H9 (cell line): ENCODE measurements around the gene LIMA1. TPM values are rescaled to one million over a fixed set of nuclear protein-coding genes. Genes with fewer than 3 reads are reported as not detected.
"Not testable (repeated sequence)": the region's sequence is repeated elsewhere in the genome, so short reads cannot be mapped to it uniquely, and the experiment has no call there.

Experiments used
- DNase-seq: peaks from one replicate; pipeline ENCODE4 v3.0.0-alpha.2; 2017
- H2AFZ ChIP-seq: one replicate; pipeline ENCODE4 v1.6.1; 2013; ENCODE audit warnings: mild to moderate bottlenecking, low read length, control low read depth, moderate library complexity
- H2AK5ac ChIP-seq: 2 replicates; pipeline ENCODE4 v1.6.1; 2013; ENCODE audit warnings: low read length, control low read depth, mixed read lengths; ENCODE audit not compliant: insufficient read length
- H2BK120ac ChIP-seq: one replicate; pipeline ENCODE4 v1.6.1; 2013; ENCODE audit warnings: low read depth, mild to moderate bottlenecking, low read length, control low read depth, inconsistent platforms; ENCODE audit not compliant: poor library complexity, severe bottlenecking
- H2BK12ac ChIP-seq: 2 replicates; pipeline ENCODE4 v1.6.1; 2013; ENCODE audit warnings: low read length, control low read depth, mixed read lengths, low read depth; ENCODE audit not compliant: insufficient read length
- H2BK15ac ChIP-seq: 2 replicates; pipeline ENCODE4 v1.6.1; 2013; ENCODE audit warnings: low read depth, low read length, control low read depth
- H2BK20ac ChIP-seq: one replicate; pipeline ENCODE4 v1.6.1; 2013; ENCODE audit warnings: low read depth, mild to moderate bottlenecking, low read length, control low read depth, inconsistent platforms; ENCODE audit not compliant: poor library complexity, severe bottlenecking
- H2BK5ac ChIP-seq: 2 replicates; pipeline ENCODE4 v1.6.1; 2013; ENCODE audit warnings: low read length, control low read depth, mixed read lengths; ENCODE audit not compliant: insufficient read length
- H3K14ac ChIP-seq: 2 replicates; pipeline ENCODE4 v1.6.1; 2013; ENCODE audit warnings: low read length, control low read depth; ENCODE audit not compliant: insufficient read depth
- H3K18ac ChIP-seq: 2 replicates; pipeline ENCODE4 v1.6.1; 2013; ENCODE audit warnings: low read depth, mild to moderate bottlenecking, mixed read lengths, low read length, control low read depth; ENCODE audit not compliant: insufficient read length
- H3K23ac ChIP-seq: 2 replicates; pipeline ENCODE4 v1.6.1; 2013; ENCODE audit warnings: low read length, control low read depth, mixed read lengths, low read depth; ENCODE audit not compliant: insufficient read length
- H3K23me2 ChIP-seq: 2 replicates; pipeline ENCODE4 v1.6.1; 2013; ENCODE audit warnings: low read depth, mild to moderate bottlenecking, mixed read lengths, low read length, control low read depth; ENCODE audit not compliant: insufficient read length, poor library complexity, severe bottlenecking
- H3K27ac ChIP-seq: 2 replicates; pipeline ENCODE4 v1.5.1; 2013; ENCODE audit warnings: low read length, control low read depth, mixed read lengths, low read depth; ENCODE audit not compliant: insufficient read length
- H3K27me3 ChIP-seq: 2 replicates; pipeline ENCODE4 v1.6.1; 2013; ENCODE audit warnings: low read length, control low read depth, inconsistent platforms; ENCODE audit not compliant: insufficient read depth
- H3K4ac ChIP-seq: 2 replicates; pipeline ENCODE4 v1.6.1; 2013; ENCODE audit warnings: low read depth, mild to moderate bottlenecking, control low read depth, inconsistent platforms, low read length, moderate library complexity
- H3K4me1 ChIP-seq: 2 replicates; pipeline ENCODE4 v1.6.1; 2013; ENCODE audit warnings: low read length, control low read depth, inconsistent platforms; ENCODE audit not compliant: insufficient read depth
- H3K4me2 ChIP-seq: 2 replicates; pipeline ENCODE4 v1.6.1; 2013; ENCODE audit warnings: low read length, control low read depth, mixed read lengths; ENCODE audit not compliant: insufficient read length, insufficient read depth
- H3K56ac ChIP-seq: 2 replicates; pipeline ENCODE4 v1.6.1; 2013; ENCODE audit warnings: low read depth, mild to moderate bottlenecking, mixed read lengths, low read length, control low read depth; ENCODE audit not compliant: insufficient read length
- H3K79me1 ChIP-seq: 2 replicates; pipeline ENCODE4 v1.6.1; 2013; ENCODE audit warnings: low read depth, mild to moderate bottlenecking, moderate library complexity, low read length, control low read depth, inconsistent platforms; ENCODE audit not compliant: insufficient read depth, poor library complexity, severe bottlenecking
- H3K79me2 ChIP-seq: 2 replicates; pipeline ENCODE4 v1.6.1; 2013; ENCODE audit warnings: low read length, control low read depth, inconsistent platforms; ENCODE audit not compliant: insufficient read depth
- H3K9ac ChIP-seq: 2 replicates; pipeline ENCODE4 v1.6.1; 2013; ENCODE audit warnings: low read length, control low read depth, mixed read lengths; ENCODE audit not compliant: insufficient read length; ENCODE audit errors: extremely low read depth
- H3K9me3 ChIP-seq: one replicate; pipeline ENCODE4 v1.6.1; 2013; ENCODE audit warnings: low read depth, low read length, inconsistent platforms; ENCODE audit not compliant: control insufficient read depth
- H3T11ph ChIP-seq: one replicate; pipeline ENCODE4 v1.6.1; 2013; ENCODE audit warnings: mild to moderate bottlenecking, low read length, control low read depth, inconsistent platforms
- H4K20me1 ChIP-seq: one replicate; pipeline ENCODE4 v1.6.1; 2013; ENCODE audit not compliant: control insufficient read depth, insufficient read length, insufficient read depth
- H4K5ac ChIP-seq: 2 replicates; pipeline ENCODE4 v1.6.1; 2013; ENCODE audit warnings: low read depth, mild to moderate bottlenecking, mixed read lengths, low read length, control low read depth; ENCODE audit not compliant: insufficient read length
- H4K8ac ChIP-seq: replicated peaks from 2 replicates; pipeline ENCODE4 v1.6.1; 2013; ENCODE audit warnings: low read length, control low read depth, mixed read lengths, low read depth; ENCODE audit not compliant: insufficient read length
- H4K91ac ChIP-seq: 2 replicates; pipeline ENCODE4 v1.6.1; 2013; ENCODE audit warnings: low read depth, mild to moderate bottlenecking, moderate library complexity, mixed read lengths, low read length, control low read depth; ENCODE audit not compliant: insufficient read length
- H3K27ac Mint-ChIP-seq, 3 experiments: 2 replicates in 2 of 3; 3 replicates in 1 of 3; pipeline ENCODE4 v1.8.0; 2020 to 2021; ENCODE audit warnings: mixed read lengths in 3 of 3, mild to moderate bottlenecking in 1 of 3, moderate library complexity in 1 of 3
- H3K27me3 Mint-ChIP-seq: 2 replicates; pipeline ENCODE4 v1.8.0; 2021; ENCODE audit warnings: low read depth, mild to moderate bottlenecking, moderate library complexity, mixed read lengths
- H3K36me3 Mint-ChIP-seq, 3 experiments: 2 replicates in 2 of 3; 3 replicates in 1 of 3; pipeline ENCODE4 v1.8.0; 2020 to 2021; ENCODE audit warnings: low read depth in 3 of 3, mixed read lengths in 3 of 3; ENCODE audit not compliant: insufficient read depth in 1 of 3
- H3K4me1 Mint-ChIP-seq, 2 experiments: 2 replicates each; pipeline ENCODE4 v1.8.0; 2020; ENCODE audit warnings: mixed read lengths in 2 of 2
- H3K4me3 Mint-ChIP-seq, 2 experiments: 2 replicates in 1 of 2; 3 replicates in 1 of 2; pipeline ENCODE4 v1.8.0; 2020 to 2021; ENCODE audit warnings: mild to moderate bottlenecking in 2 of 2, mixed read lengths in 2 of 2, moderate library complexity in 1 of 2
- H3K9me3 Mint-ChIP-seq, 2 experiments: 2 replicates in 1 of 2; 3 replicates in 1 of 2; pipeline ENCODE4 v1.8.0; 2020; ENCODE audit warnings: mild to moderate bottlenecking in 2 of 2, mixed read lengths in 2 of 2, moderate library complexity in 1 of 2
- WGBS: extraction: QIAGEN DNeasy Blood & Tissue Kit; methylation state at CpG from one replicate; pipeline ENCODE4 v1.1.7; 2013; ENCODE audit warnings: missing lambda C conversion rate, low lambda C conversion rate, mixed read lengths; ENCODE audit not compliant: insufficient read length; ENCODE audit errors: extremely low coverage; 5-methylcytosine and 5-hydroxymethylcytosine counted together
- total RNA-seq: library from RNA; stranded (reverse); gene quantifications from 2 replicates; pipeline ENCODE4 v1.2.1, GENCODE V29; 2021
- TF ChIP-seq, protein P1 (sequence below): fragments of 200-600 bp; sonication (generic); conservative IDR thresholded peaks from 3 replicates; pipeline ENCODE4 v1.8.0; 2021; ENCODE audit warnings: antibody characterized with exemption, mild to moderate bottlenecking

The LIMA1 gene
- total RNA-seq, 1 experiment from 2014 or later: 40.8 TPM

DNA sequence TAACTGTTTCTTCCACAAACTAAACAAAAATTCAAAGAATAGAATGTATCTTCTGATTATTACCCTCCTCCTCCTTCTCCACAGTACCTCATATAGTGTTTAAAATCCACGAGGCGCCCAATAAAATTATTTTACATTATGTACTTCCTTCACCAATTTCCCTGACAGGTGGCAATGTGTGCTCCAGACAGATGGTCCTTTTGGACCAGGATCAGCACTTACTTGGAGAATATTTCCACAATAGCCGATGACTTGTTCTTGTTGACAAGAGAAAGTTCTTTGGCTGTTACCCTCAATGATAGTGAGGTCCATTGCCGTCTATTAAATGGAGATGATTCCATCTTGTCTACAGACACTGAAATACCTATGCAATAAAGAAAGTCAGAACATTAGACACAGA lies 34.9 kb downstream of the LIMA1 start:
- TF ChIP-seq, protein P1, sequence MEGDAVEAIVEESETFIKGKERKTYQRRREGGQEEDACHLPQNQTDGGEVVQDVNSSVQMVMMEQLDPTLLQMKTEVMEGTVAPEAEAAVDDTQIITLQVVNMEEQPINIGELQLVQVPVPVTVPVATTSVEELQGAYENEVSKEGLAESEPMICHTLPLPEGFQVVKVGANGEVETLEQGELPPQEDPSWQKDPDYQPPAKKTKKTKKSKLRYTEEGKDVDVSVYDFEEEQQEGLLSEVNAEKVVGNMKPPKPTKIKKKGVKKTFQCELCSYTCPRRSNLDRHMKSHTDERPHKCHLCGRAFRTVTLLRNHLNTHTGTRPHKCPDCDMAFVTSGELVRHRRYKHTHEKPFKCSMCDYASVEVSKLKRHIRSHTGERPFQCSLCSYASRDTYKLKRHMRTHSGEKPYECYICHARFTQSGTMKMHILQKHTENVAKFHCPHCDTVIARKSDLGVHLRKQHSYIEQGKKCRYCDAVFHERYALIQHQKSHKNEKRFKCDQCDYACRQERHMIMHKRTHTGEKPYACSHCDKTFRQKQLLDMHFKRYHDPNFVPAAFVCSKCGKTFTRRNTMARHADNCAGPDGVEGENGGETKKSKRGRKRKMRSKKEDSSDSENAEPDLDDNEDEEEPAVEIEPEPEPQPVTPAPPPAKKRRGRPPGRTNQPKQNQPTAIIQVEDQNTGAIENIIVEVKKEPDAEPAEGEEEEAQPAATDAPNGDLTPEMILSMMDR: no peak
- H4K20me1 ChIP-seq: no peaks in the 10 kb centered on the region
- H2BK12ac ChIP-seq: no peak overlapping the region
- H3K23ac ChIP-seq: no peak overlapping the region
- no peaks in the 10 kb centered on the region for H3K23me2 ChIP-seq
- no CpG with 5 or more reads among the region's 4 CpGs for WGBS
- H3K36me3 Mint-ChIP-seq: no peaks in the 10 kb centered on the region; a peak in 1 of 7 replicates
- no peaks in the 10 kb centered on the region for H3K9me3 ChIP-seq
- H3K4ac ChIP-seq: no peak overlapping the region
- H4K5ac ChIP-seq: no peak overlapping the region
- no peak overlapping the region for H2BK5ac ChIP-seq
- H3K79me1 ChIP-seq: no peaks in the 10 kb centered on the region
- no peak overlapping the region for H4K8ac ChIP-seq
- H3K27ac ChIP-seq: no peak overlapping the region
- no peak overlapping the region for H2AFZ ChIP-seq
- no peak overlapping the region for H3T11ph ChIP-seq
- H3K79me2 ChIP-seq: no peaks in the 10 kb centered on the region
- no peak overlapping the region for H4K91ac ChIP-seq
- H3K4me3 Mint-ChIP-seq: no peak overlapping the region
- no peak overlapping the region for H2BK20ac ChIP-seq
- H2BK120ac ChIP-seq: no peak overlapping the region
- no peak overlapping the region for H2BK15ac ChIP-seq
- H3K27me3 ChIP-seq: no peaks in the 10 kb centered on the region
- H3K27me3 Mint-ChIP-seq: no peaks in the 10 kb centered on the region
- peaks cover 3 to 9% of the 10 kb centered on the region in 2 experiments; a peak in 2 of 4 replicates for H3K4me1 Mint-ChIP-seq
- H3K4me2 ChIP-seq: no peak overlapping the region
- H2AK5ac ChIP-seq: no peak overlapping the region
- no peak overlapping the region for H3K56ac ChIP-seq
- H3K9me3 Mint-ChIP-seq: no peaks in the 10 kb centered on the region
- H3K4me1 ChIP-seq: no peaks in the 10 kb centered on the region
- no peak overlapping the region; a peak in 1 of 7 replicates for H3K27ac Mint-ChIP-seq
- no peak overlapping the region for H3K9ac ChIP-seq
- no peak for DNase-seq
- H3K14ac ChIP-seq: no peak overlapping the region
- no peak overlapping the region for H3K18ac ChIP-seq

DNA sequence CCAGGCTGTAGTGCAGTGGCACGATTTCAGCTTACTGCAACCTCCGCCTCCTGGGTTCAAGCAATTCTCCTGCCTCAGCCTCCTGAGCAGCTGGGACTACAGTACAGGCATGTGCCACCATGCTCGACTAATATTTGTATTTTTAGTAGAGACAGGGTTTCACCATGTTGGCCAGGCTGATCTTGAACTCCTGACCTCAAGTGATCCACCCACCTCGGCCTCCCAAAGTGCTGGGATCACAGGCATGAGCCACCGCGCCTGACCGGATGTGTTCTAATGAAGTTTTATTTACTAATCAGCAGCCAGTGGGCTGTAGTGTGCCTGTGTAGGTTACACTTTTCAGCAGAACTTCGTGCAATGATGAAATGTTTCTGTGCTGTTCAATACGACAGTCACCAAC lies 35.7 kb downstream of the LIMA1 start:
- H3K4me1 Mint-ChIP-seq: peaks cover 3 to 10% of the 10 kb centered on the region in 2 experiments; a peak in 2 of 4 replicates
- not testable (repeated sequence) for DNase-seq, H2AK5ac ChIP-seq, H4K20me1 ChIP-seq, H3K27ac ChIP-seq, H3K36me3 Mint-ChIP-seq, H2AFZ ChIP-seq, H3K79me2 ChIP-seq, H2BK12ac ChIP-seq, H3K27me3 Mint-ChIP-seq, H4K91ac ChIP-seq, H3K27me3 ChIP-seq, H3T11ph ChIP-seq, H3K18ac ChIP-seq, H3K79me1 ChIP-seq, H4K8ac ChIP-seq, H3K9ac ChIP-seq, H3K14ac ChIP-seq, H3K23ac ChIP-seq, H3K4ac ChIP-seq, H2BK120ac ChIP-seq, H3K9me3 ChIP-seq, H3K56ac ChIP-seq, H3K23me2 ChIP-seq, H3K4me1 ChIP-seq, H3K4me2 ChIP-seq, H2BK15ac ChIP-seq, H3K27ac Mint-ChIP-seq, H3K9me3 Mint-ChIP-seq, H4K5ac ChIP-seq, H2BK5ac ChIP-seq, H3K4me3 Mint-ChIP-seq, H2BK20ac ChIP-seq
- WGBS: no CpG with 5 or more reads among the region's 9 CpGs
